A673 (cell line): ENCODE data around the gene ARFGAP1. TPM values are rescaled to one million over a fixed set of nuclear protein-coding genes. Genes with fewer than 3 reads are reported as not detected.

Experiments
- BruUV-seq: library from RNA; stranded (reverse); fragments of 400-500 nt; replicated peaks from 2 replicates; lab custom pipeline; 2021; lab: Mats Ljungman, UMichigan
- CTCF ChIA-PET: fragments of 300-600 bp; sonication (Branson Sonifier 250); formaldehyde crosslinking; loops from one replicate; lab custom pipeline; 2022; ENCODE audit warnings: antibody characterized with exemption; lab: Charles Lee
- POLR2A ChIA-PET: fragments of 300-600 bp; sonication (Branson Sonifier 250); formaldehyde crosslinking; loops from one replicate; lab custom pipeline; 2022; ENCODE audit warnings: antibody characterized with exemption; ENCODE audit not compliant: low non-redundant PET; lab: Charles Lee
- DNase-seq: peaks from one replicate; pipeline ENCODE4 v3.0.0-alpha.2; 2015; ENCODE audit warnings: low spot score
- H3K27ac ChIP-seq: fragments of 200-600 bp; sonication (generic); 2 replicates; pipeline ENCODE4 v1.5.1; 2016; ENCODE audit warnings: mixed run types, low read depth, mild to moderate bottlenecking, mixed read lengths, antibody characterized with exemption, low read length; ENCODE audit not compliant: poor library complexity, severe bottlenecking
- H3K27me3 ChIP-seq: fragments of 200-600 bp; sonication (generic); replicated peaks from 2 replicates; pipeline ENCODE4 v1.6.1; 2017; ENCODE audit warnings: mixed run types, low read depth, mild to moderate bottlenecking, mixed read lengths, antibody characterized with exemption, low read length; ENCODE audit not compliant: insufficient read depth, poor library complexity
- H3K36me3 ChIP-seq: fragments of 200-600 bp; sonication (generic); 2 replicates; pipeline ENCODE4 v1.6.1; 2016; ENCODE audit warnings: mixed run types, mild to moderate bottlenecking, mixed read lengths, antibody characterized with exemption, low read length; ENCODE audit not compliant: insufficient read depth, poor library complexity, severe bottlenecking
- H3K4me1 ChIP-seq: fragments of 200-600 bp; sonication (generic); 2 replicates; pipeline ENCODE4 v1.6.1; 2017; ENCODE audit warnings: mixed run types, mild to moderate bottlenecking, mixed read lengths, antibody characterized with exemption, low read length; ENCODE audit not compliant: insufficient read depth, poor library complexity, severe bottlenecking
- H3K4me3 ChIP-seq: fragments of 200-600 bp; sonication (generic); 2 replicates; pipeline ENCODE4 v1.5.1; 2016; ENCODE audit warnings: low read depth, mixed run types, mild to moderate bottlenecking, mixed read lengths, low read length; ENCODE audit not compliant: poor library complexity, severe bottlenecking
- H3K9me3 ChIP-seq: fragments of 200-600 bp; sonication (generic); 2 replicates; pipeline ENCODE4 v1.6.1; 2016; ENCODE audit warnings: mixed run types, low read depth, mild to moderate bottlenecking, mixed read lengths, antibody characterized with exemption, low read length; ENCODE audit not compliant: poor library complexity, severe bottlenecking
- EZH2 ChIP-seq: fragments of 200-600 bp; sonication (generic); IDR thresholded peaks from 2 replicates; pipeline ENCODE4 v1.6.1; 2017; ENCODE audit warnings: borderline replicate concordance, low read depth, mild to moderate bottlenecking, mixed read lengths, antibody characterized with exemption, low read length; ENCODE audit not compliant: poor library complexity, severe bottlenecking
- intact Hi-C: fragments of 100-400 bp; cut with micrococcal nuclease; formaldehyde crosslinking; loops from one replicate; pipeline ENCODE4 v1.10.0; 2022; ENCODE audit not compliant: unreplicated experiment
- total RNA-seq: library from RNA; stranded (reverse); gene quantifications from 2 replicates; pipeline ENCODE4 v1.2.3, GENCODE V29; 2021
- TF ChIP-seq, protein P1 (sequence below): fragments of 300-800, 200-600 bp; sonication (generic); conservative IDR thresholded peaks from 2 replicates; pipeline ENCODE4 v1.5.1; 2017; ENCODE audit warnings: low read depth, mild to moderate bottlenecking, antibody characterized with exemption, low read length, moderate library complexity, mixed read lengths

Gene ARFGAP1
- total RNA-seq, 1 experiment from 2014 or later: 90.4 TPM

- H3K36me3 ChIP-seq: no peaks in the 10 kb centered on the region
- TF ChIP-seq EZH2: no peak
- DNase-seq: no peak
- H3K4me1 ChIP-seq: no peaks in the 10 kb centered on the region
- CTCF ChIA-PET: no interaction called here
- POLR2A ChIA-PET: no interaction called here
- H3K9me3 ChIP-seq: no peaks in the 10 kb centered on the region
- intact Hi-C loops: no loop called here
- no peak overlapping the region for H3K27ac ChIP-seq
- no peak overlapping the region for H3K4me3 ChIP-seq
- BruUV-seq: no TSS peak
- H3K27me3 ChIP-seq: no peaks in the 10 kb centered on the region
Measured at GRCh38 chr20:63322146-63322932, 49.7 kb downstream of the ARFGAP1 start.

DNA sequence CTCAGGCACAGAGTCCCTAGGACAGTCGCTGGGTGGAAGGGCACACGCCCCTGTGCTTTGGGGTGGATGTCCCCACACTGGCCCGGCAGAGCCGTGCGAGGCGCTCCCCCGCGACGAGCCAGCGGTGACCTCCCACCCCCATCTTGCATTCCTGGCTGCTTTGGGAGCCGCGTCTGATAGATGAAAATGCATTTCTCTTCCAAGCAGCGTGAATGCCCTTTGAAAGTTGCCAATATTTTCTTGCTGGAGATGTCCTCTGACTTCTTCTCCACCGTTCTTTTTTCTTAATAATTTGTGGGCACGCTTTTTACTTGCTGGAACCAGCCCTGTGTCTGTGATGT lies 50.3 kb downstream of the ARFGAP1 start:
- H3K36me3 ChIP-seq: no peaks in the 10 kb centered on the region
- no peak for DNase-seq
- H3K27me3 ChIP-seq: no peaks in the 10 kb centered on the region
- H3K4me3 ChIP-seq: no peak overlapping the region
- H3K4me1 ChIP-seq: no peaks in the 10 kb centered on the region
- no TSS peak for BruUV-seq
- no peak for TF ChIP-seq EZH2
- TF ChIP-seq, protein P1, sequence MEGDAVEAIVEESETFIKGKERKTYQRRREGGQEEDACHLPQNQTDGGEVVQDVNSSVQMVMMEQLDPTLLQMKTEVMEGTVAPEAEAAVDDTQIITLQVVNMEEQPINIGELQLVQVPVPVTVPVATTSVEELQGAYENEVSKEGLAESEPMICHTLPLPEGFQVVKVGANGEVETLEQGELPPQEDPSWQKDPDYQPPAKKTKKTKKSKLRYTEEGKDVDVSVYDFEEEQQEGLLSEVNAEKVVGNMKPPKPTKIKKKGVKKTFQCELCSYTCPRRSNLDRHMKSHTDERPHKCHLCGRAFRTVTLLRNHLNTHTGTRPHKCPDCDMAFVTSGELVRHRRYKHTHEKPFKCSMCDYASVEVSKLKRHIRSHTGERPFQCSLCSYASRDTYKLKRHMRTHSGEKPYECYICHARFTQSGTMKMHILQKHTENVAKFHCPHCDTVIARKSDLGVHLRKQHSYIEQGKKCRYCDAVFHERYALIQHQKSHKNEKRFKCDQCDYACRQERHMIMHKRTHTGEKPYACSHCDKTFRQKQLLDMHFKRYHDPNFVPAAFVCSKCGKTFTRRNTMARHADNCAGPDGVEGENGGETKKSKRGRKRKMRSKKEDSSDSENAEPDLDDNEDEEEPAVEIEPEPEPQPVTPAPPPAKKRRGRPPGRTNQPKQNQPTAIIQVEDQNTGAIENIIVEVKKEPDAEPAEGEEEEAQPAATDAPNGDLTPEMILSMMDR: no peak
- H3K27ac ChIP-seq: no peak overlapping the region
- ChIA-PET CTCF (no interaction called here), POLR2A (no interaction called here)
- intact Hi-C loops: no loop called here
- no peaks in the 10 kb centered on the region for H3K9me3 ChIP-seq

GRCh38 chr20:63323357-63323981 lies 50.9 kb downstream of the ARFGAP1 start:
- Histone ChIP-seq H3K27ac (no peak overlapping the region), H3K36me3 (no peaks in the 10 kb centered on the region), H3K4me1 (no peaks in the 10 kb centered on the region), H3K4me3 (no peak overlapping the region), H3K27me3 (no peaks in the 10 kb centered on the region), H3K9me3 (no peaks in the 10 kb centered on the region)
- no TSS peak for BruUV-seq
- ChIA-PET POLR2A (no interaction called here), CTCF (no interaction called here)
- intact Hi-C loops: no loop called here
- DNase-seq: no peak
- TF ChIP-seq, protein P1: no peak
- TF ChIP-seq EZH2: no peak

DNA sequence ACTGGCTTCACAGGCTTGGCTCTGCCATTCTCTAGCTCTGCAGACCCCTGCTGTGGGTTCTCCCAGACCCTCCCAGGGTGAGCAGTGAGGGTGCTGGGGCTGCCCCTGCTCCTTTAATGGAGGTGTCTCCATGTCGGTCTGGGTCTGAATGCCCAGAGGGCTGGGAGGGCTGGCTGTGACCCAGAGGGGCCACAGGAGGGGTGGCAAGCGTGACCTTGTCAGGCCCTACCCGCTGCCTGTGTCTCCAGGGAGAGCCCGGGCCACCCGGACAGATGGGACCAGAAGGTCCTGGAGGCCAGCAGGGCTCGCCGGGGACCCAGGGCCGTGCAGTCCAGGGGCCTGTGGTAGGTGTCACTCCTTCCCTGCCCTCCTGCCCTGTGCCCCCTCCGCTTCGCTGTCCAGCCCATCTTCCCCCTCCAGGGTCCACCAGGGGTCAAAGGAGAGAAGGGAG lies 52.4 kb downstream of the ARFGAP1 start:
- no peak overlapping the region for H3K27ac ChIP-seq
- ChIA-PET POLR2A (no interaction called here), CTCF (no interaction called here)
- no peak overlapping the region for H3K4me3 ChIP-seq
- H3K4me1 ChIP-seq: no peaks in the 10 kb centered on the region
- TF ChIP-seq, protein P1: no peak
- no peak for TF ChIP-seq EZH2
- intact Hi-C loops: no loop called here
- DNase-seq: no peak
- BruUV-seq: no TSS peak
- H3K9me3 ChIP-seq: no peaks in the 10 kb centered on the region
- H3K27me3 ChIP-seq: no peaks in the 10 kb centered on the region
- no peaks in the 10 kb centered on the region for H3K36me3 ChIP-seq
